Measurements from ENCODE around the gene P3H2. TPM values are rescaled to one million over a fixed set of nuclear protein-coding genes. Genes with fewer than 3 reads are reported as not detected.

The P3H2 gene
- total RNA-seq, 1 experiment from 2014 or later = 20.9 TPM

DNA sequence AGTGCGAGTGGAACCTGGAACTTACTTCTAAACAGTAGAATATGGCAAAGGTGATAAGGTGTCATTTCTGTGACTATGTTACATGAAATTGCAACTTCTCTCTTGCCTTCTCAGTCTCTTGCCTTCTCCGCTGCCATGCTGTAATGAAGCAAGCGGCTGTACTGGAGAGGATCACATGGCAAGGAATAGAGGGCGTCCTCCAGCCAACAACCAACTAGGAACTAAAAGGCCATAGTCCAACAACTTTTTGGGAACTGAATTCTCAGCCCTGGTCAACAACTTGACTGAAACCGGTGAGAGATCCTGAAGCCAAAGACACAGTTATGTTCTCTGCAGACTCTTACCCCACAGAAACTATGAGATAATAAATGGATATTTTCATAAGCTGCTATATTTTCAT is 143.5 kb downstream of the P3H2 start:
- H3F3A ChIP-seq (ENCODE audit: insufficient read depth, low read depth) = no peaks in the 10 kb centered on the region
- H3K9me3 ChIP-seq (ENCODE audit: insufficient read depth, low read depth) = no peaks in the 10 kb centered on the region
- no peaks in the 10 kb centered on the region; the same call in 1 of the 2 replicates for H3K36me3 ChIP-seq (ENCODE audit: low read depth)
- no peaks in the 10 kb centered on the region for H4K20me1 ChIP-seq (ENCODE audit: insufficient read depth)
- H3K27me3 ChIP-seq (ENCODE audit: insufficient read depth, low read depth) = no peaks in the 10 kb centered on the region
- no peak overlapping the region for H3K27ac ChIP-seq
- no peak for DNase-seq
- H2AFZ ChIP-seq = no peak overlapping the region
- H3K4me2 ChIP-seq = no peak overlapping the region
- H3K4me3 ChIP-seq = no peak overlapping the region
- H3K9me2 ChIP-seq (ENCODE audit: insufficient read depth) = no peaks in the 10 kb centered on the region
- peaks cover 10% of the 10 kb centered on the region for H3K4me1 ChIP-seq (replicated peaks; ENCODE audit: insufficient read depth)
- CTCF ChIA-PET = no interaction called here
- no peaks in the 10 kb centered on the region for H3K79me2 ChIP-seq (ENCODE audit: low read depth)
- intact Hi-C loops (cut with micrococcal nuclease; ENCODE audit: unreplicated experiment) = no loop called here
- no peak for TF ChIP-seq EZH2 (IDR thresholded peaks at IDR 0.05; ENCODE audit: low read depth)
- TF ChIP-seq, protein P1, sequence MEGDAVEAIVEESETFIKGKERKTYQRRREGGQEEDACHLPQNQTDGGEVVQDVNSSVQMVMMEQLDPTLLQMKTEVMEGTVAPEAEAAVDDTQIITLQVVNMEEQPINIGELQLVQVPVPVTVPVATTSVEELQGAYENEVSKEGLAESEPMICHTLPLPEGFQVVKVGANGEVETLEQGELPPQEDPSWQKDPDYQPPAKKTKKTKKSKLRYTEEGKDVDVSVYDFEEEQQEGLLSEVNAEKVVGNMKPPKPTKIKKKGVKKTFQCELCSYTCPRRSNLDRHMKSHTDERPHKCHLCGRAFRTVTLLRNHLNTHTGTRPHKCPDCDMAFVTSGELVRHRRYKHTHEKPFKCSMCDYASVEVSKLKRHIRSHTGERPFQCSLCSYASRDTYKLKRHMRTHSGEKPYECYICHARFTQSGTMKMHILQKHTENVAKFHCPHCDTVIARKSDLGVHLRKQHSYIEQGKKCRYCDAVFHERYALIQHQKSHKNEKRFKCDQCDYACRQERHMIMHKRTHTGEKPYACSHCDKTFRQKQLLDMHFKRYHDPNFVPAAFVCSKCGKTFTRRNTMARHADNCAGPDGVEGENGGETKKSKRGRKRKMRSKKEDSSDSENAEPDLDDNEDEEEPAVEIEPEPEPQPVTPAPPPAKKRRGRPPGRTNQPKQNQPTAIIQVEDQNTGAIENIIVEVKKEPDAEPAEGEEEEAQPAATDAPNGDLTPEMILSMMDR (conservative IDR thresholded peaks at IDR 0.05) = no peak
- no TSS peak for BruUV-seq (replicated peaks)
- POLR2A ChIA-PET (ENCODE audit: unreplicated experiment) = no interaction called here

DNA sequence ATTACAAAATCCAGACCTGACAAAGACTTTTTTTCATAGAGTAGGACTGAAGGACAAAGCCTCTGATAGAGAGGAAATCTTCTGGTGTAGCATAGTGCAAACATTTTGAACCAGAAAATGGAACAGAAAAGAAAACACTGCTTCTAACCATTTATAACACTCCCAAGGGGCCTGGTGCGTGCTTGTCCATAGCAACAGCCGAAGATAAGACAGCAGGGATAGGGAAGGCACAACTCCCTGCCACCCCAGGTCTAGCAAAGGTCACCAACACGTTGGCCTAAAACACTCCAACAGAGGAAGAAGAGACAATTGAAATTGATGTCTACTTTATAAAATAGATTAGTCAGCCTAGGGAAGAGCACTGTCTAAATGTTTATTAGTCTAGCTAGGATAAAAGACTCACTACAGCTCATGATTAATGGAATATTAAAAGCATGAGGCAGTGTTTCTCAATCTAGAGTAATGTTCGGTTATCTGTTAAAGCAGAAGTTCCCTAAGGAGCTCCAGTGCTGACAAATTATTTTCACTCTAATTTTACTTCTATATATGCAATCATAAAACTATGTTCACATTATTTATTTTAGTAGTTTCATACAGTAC is 145.2 kb downstream of the P3H2 start:
- ChIA-PET CTCF (no interaction called here), POLR2A (ENCODE audit: unreplicated experiment) (no interaction called here)
- H3F3A ChIP-seq (ENCODE audit: insufficient read depth, low read depth) = no peaks in the 10 kb centered on the region
- BruUV-seq (replicated peaks) = no TSS peak
- H3K4me1 ChIP-seq (replicated peaks; ENCODE audit: insufficient read depth) = no peaks in the 10 kb centered on the region
- H3K4me2 ChIP-seq = no peak overlapping the region
- no peak overlapping the region for H2AFZ ChIP-seq
- no peaks in the 10 kb centered on the region for H3K9me2 ChIP-seq (ENCODE audit: insufficient read depth)
- no peak overlapping the region for H3K4me3 ChIP-seq
- H3K9me3 ChIP-seq (ENCODE audit: insufficient read depth, low read depth) = no peaks in the 10 kb centered on the region
- no peaks in the 10 kb centered on the region for H4K20me1 ChIP-seq (ENCODE audit: insufficient read depth)
- H3K36me3 ChIP-seq (ENCODE audit: low read depth) = no peaks in the 10 kb centered on the region; the same call in 1 of the 2 replicates
- intact Hi-C loops (cut with micrococcal nuclease; ENCODE audit: unreplicated experiment) = no loop called here
- H3K79me2 ChIP-seq (ENCODE audit: low read depth) = no peaks in the 10 kb centered on the region
- H3K27ac ChIP-seq = no peak overlapping the region
- DNase-seq = no peak
- no peak for TF ChIP-seq EZH2 (IDR thresholded peaks at IDR 0.05; ENCODE audit: low read depth)
- TF ChIP-seq, protein P1 (conservative IDR thresholded peaks at IDR 0.05) = no peak
- H3K27me3 ChIP-seq (ENCODE audit: insufficient read depth, low read depth) = no peaks in the 10 kb centered on the region

DNA sequence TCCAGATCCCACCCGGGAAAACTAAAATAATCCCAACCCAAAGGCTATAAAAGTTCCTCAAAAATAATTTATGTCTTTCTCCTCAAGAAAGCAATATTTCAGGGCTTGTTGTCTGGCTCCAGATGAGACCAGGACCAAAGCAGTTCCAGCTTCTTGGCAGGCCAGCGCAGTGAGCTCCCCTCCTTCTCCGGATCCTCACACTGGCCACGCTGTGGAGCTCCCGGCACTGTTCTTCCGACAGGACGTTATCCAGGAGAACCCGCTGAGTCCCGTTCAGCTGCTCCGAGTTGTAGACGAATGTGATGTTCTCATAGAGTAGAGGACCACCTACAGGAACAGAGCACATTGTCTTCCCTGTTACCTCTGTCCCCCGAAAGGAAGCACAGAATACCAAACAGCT is 146.3 kb downstream of the P3H2 start:
- Histone ChIP-seq H3K36me3 (ENCODE audit: low read depth) (no peaks in the 10 kb centered on the region; the same call in 1 of the 2 replicates), H3F3A (ENCODE audit: insufficient read depth, low read depth) (no peaks in the 10 kb centered on the region), H3K4me3 (no peak overlapping the region), H3K27ac (no peak overlapping the region), H3K4me2 (no peak overlapping the region), H3K4me1 (replicated peaks; ENCODE audit: insufficient read depth) (no peaks in the 10 kb centered on the region), H3K27me3 (ENCODE audit: insufficient read depth, low read depth) (no peaks in the 10 kb centered on the region), H3K9me3 (ENCODE audit: insufficient read depth, low read depth) (no peaks in the 10 kb centered on the region), H2AFZ (no peak overlapping the region), H3K9me2 (ENCODE audit: insufficient read depth) (no peaks in the 10 kb centered on the region), H4K20me1 (ENCODE audit: insufficient read depth) (no peaks in the 10 kb centered on the region), H3K79me2 (ENCODE audit: low read depth) (no peaks in the 10 kb centered on the region)
- no peak for TF ChIP-seq EZH2 (IDR thresholded peaks at IDR 0.05; ENCODE audit: low read depth)
- TF ChIP-seq, protein P1 (conservative IDR thresholded peaks at IDR 0.05) = no peak
- intact Hi-C loops (cut with micrococcal nuclease; ENCODE audit: unreplicated experiment) = no loop called here
- BruUV-seq (replicated peaks) = no TSS peak
- ChIA-PET POLR2A (ENCODE audit: unreplicated experiment) (no interaction called here), CTCF (no interaction called here)
- DNase-seq = no peak
